Glomerular visceral epithelial cell (primary cell): ENCODE data around the gene ZNF408.
A peak's percentile ranks its signal among the peaks of the same experiment; 100 is the strongest.
"Not testable (repeated sequence)": the region's sequence is repeated elsewhere in the genome, so short reads cannot be mapped to it uniquely, and the experiment has no call there.

Experiments used
- DNase-seq: peaks from one replicate; pipeline ENCODE4 v3.0.0-alpha.2; 2016; ENCODE audit errors: extremely low spot score

Gene ZNF408

GRCh38 chr11:46700241-46701077 is at the start of gene ZNF408, which contains the start of gene ARHGAP1:
Gene ZNF408 (plus strand): TSS chr11:46701031. CDS start chr11:46701048, 17 bp downstream.
Gene ARHGAP1 (minus strand): TSS chr11:46700619. CDS start chr11:46696107, 4,512 bp downstream.
- DNase-seq = peak; percentile 98

- DNase-seq = no peak
Observed at GRCh38 chr11:46655631-46656030, 45.2 kb upstream of the ZNF408 start.

GRCh38 chr11:46657186-46657585 is 43.6 kb upstream of the ZNF408 start:
- no peak for DNase-seq

- DNase-seq = no peak
Observed at GRCh38 chr11:46658259-46658658, 42.6 kb upstream of the ZNF408 start.

GRCh38 chr11:46659908-46660307 is 40.9 kb upstream of the ZNF408 start:
- DNase-seq = peak; percentile 44

GRCh38 chr11:46661836-46662235 is 39.0 kb upstream of the ZNF408 start:
- no peak for DNase-seq

DNA sequence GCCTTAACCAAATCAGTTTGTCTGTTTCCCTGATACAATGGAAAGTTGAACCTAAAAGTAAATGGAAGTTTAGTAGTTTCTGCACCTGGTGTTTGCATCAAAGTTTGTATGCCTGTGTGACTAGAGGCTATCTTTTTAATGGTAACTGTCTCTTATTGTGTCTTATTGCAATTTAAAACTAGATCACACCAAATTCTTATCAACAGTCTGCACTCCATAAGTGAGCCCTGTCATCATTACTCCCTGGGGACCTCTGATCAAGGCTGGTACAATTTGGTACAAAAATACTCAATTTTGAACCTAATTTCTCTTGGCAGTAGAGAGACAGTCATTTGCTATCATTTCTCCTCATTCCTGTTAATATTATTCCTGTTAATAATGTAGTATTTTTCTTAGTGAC is 38.5 kb upstream of the ZNF408 start:
- DNase-seq = no peak

- no peak for DNase-seq
Observed at GRCh38 chr11:46663277-46663940, 37.4 kb upstream of the ZNF408 start.

DNA sequence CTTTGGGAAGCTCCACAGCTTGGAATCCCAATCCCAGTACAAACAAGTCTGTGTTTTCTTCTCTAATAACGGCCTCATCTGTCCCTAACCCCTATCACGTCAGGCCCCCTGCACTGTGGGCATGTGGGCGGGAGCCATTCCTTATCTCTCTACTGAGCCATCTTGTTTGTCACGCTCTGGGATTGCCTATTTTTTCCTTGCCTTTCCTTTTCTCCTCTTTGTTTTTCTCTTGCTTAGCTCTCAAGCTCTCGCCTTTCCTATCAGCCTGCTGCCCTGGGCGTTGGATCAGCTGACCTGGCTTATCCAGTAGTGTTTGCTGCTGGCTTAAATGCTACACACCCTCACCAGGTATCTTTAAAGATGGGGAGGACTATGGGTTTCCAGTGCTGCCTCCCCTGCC is 36.2 kb upstream of the ZNF408 start:
- DNase-seq = no peak

GRCh38 chr11:46665356-46665755 is 35.5 kb upstream of the ZNF408 start:
- no peak for DNase-seq

DNA sequence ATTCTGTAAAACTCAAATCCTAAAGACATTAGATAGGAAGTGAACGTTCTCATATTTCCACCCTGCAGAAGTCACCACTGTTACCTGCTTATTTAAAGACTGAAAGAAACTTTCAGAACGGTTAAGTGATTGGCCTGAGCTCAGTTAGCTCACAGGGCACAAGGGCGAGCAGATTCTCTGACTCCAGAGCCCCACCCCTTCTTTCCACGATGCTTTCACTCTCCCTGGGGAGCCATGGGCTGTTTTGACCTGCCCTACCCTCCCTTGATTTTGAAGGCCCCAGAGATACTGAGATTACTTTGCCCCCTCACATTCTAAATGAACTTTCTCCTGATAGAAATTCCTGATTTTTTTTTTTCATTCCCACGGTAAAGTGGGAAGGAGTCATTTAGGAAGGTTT is 34.3 kb upstream of the ZNF408 start:
- DNase-seq = no peak

DNA sequence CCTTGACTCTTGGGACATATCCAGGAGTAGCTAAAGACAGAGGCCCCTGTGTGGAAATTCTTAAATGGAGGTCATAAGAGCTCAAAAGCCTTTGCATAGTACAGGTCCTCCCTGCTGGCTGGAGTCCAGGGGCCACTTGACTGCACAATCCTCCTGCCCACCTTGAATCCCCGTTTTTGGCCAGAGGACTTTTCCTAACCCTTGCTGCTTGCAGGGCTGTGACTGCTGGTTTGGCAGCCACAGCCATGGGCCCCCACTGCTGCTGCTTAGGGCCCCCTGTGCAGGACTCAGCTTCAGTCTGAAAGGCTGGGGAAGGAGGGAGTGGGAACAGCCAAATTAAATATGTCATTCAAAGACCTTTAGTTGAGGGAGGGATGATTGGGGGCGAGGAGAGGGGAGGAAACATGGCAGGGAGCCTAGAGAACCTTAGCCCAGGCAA is 33.8 kb upstream of the ZNF408 start:
- no peak for DNase-seq

- DNase-seq = no peak
Observed at GRCh38 chr11:46668480-46669085, 32.2 kb upstream of the ZNF408 start.

DNA sequence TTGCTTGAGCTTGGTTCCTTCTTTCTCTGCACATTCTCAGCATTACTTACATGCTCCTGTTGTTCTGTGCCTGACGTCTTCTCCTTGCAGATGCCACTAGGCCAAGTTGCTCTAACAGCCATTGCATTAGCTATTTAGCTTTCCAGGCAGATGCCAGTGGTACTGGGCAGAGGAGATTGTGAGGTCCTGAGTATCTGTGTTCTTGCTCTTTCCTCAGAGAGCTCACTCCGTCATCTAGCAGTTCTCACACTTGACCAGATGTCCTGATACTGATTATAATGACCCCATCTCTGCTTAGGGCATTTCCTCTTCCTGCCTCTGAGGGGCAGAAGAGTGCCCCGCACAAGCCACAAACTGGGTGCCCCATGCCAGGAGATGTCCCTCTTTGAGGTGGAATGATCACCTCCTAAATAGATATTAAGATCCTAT is 31.1 kb upstream of the ZNF408 start:
- no peak for DNase-seq

GRCh38 chr11:46670521-46670920 is 30.3 kb upstream of the ZNF408 start:
- DNase-seq = not testable (repeated sequence)

DNA sequence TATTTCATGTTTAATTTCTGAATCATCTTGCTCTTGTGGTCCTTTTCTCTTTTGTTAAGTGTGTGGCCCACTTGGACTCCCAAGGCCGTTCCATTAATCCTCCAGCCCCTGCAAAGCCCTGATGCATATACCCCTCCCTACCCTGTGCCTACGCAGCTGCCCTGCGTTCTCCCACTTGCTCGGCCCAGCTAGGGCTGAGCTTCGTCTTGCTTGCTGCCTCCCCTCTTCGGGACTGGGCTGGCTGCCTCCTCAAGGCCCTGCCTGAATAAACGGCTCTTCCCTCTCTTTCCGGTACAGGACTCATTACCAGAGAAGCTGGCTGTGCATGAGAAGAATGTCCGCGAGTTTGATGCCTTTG is 28.9 kb upstream of the ZNF408 start:
- no peak for DNase-seq

DNA sequence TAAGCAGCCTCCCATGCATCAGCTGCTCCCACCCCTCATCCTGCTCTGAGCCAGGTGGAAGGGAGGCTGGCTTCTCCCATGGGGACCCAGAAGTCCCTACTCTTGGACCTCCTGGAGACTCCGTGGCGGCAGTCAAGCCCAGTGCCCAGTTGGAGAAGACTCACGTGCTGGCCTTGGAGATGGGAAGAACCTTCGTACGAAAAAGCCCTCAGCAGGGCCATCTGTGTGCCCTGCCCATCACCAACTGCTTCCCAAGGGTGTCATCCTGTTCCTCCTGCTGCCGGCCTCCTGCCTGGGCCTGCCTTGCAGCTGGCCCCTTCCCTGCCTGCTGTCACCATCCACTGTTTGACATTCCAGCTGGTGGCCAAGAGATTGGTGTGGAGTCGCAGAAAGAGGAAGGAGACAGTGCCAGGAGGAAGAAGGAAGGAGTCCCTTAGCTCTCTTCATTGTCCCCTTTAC is 28.4 kb upstream of the ZNF408 start:
- no peak for DNase-seq

DNA sequence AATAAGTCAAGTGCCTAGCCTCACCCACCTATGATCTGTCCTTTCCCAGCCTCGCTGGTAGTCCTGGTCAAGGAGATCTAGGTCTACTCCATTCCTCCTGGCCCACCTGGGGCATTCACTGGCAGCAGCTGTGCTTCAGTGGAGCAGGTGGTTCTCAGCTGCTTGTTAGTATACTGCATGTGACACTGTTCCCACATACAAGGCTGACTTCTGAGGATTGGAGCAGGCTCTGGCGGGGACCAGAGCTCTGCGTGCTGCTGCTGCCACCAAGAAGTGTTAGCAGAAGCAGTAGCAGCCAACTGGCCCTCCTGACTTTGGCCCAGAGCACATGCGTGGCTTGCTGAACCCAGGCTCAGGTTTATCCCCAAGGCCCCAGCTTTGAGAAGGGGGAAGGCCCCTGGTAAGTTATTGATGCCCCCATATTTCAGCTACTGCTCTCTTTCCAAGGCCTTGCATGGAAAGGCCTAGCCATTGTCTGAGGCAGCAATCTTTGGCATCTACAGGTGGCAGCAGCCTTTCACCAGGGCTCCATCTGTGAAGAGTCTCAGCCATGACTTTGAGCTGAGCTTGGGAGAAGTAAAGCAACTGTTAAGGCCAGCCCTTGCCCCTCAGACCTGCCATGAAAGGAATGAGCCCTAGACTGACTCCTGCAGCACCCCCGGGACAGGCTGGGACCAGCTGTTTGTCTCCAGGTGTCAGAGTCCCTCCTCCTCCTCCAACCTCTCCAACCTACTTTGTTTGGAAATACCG is 26.9 kb upstream of the ZNF408 start:
- DNase-seq = no peak

DNA sequence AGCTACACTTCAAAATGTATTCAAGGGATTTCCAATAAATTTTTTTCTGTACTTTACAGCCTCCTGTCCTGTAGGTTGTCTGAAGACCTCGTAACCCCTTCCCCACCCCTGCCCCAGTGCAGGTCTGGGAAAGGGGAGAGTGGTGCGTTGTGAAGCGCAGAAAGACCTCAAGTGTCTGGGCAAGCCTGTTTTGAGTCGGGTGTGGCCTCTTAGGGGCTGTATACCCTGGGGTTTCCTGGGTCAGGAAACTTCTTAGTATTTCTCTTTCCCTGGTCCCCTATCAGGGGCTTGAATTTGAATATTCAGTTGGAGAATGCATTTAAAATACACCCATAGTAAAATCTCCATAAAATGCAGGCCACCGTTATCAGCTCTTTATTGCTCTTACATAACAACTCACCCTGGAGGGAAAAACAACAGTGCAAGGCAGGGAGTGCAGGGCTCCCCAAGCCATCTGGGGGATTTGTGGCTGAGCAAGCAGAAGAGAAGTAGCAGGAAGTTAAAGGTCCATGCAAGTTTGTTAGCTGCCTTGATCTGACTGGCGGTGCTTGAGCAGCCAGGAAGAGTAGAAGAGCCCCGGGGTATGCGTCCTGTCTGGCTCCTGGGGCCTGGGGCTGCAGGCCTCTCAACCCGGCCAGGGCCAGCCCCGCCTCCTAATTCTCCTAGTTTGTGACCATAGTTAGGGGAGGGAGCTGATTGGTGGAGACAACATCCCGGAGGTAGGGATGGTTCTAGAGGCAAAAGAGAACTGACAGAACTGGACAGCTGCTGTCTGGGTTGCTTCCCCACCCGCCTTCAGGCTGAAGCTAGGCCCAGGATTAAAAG is 26.2 kb upstream of the ZNF408 start:
- DNase-seq = no peak

- no peak for DNase-seq
Observed at GRCh38 chr11:46675288-46675851, 25.5 kb upstream of the ZNF408 start.

GRCh38 chr11:46675949-46676348 is 24.9 kb upstream of the ZNF408 start:
- no peak for DNase-seq
